GM19099 (cell line): ENCODE measurements around the gene ABCA4.

Source experiments
- POLR2A ChIP-seq: IDR thresholded peaks from 3 replicates; pipeline ENCODE4 v1.6.1; 2011; ENCODE audit warnings: low read depth; ENCODE audit not compliant: insufficient read length; ENCODE audit errors: extremely low read depth

The ABCA4 gene

DNA sequence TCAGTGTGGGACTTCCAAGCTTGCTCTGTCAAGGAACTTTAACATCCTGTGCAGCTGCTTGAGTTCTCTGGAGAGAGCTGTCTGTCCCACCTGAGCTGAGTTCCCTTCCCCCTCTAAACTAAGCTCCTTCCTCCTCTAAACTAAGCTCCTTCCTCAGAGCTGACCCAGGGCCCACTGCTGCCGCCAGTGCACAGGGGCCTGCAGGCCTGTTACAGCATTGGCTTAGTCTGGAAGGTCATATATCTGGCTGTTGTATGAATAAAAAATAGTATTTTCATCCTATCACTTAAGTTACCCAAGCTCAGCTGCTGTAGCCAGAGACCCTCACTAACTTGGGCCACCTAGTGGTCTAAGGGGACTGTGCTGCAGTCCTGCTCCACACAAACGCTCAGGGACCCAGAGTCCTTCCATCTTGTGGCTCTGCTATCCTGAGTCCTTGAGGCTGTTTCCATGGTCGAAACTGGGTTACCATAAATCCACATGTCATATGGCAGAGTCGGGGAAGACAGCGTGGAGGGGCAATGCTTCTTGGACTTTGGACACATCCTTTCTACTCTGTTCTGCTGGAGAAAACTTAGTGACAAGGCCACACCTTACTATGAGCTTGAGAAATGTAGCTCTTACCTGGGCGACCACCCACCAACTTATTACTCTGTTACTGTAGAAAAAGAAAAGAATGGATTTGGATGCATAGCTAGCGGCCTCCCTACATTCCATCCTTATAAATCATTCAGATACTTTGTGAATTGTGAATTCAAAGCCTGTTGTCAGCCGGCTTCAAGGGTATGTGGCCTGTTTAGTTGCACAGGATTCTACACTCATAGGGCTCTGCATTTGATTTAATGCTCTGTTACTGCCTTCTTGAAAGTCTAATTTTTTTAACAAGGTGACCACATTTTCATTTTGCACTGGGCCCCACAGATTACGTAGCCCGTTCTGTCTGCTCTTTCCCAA, 140.4 kb downstream of the ABCA4 start:
- no peak for TF ChIP-seq POLR2A

- no peak for TF ChIP-seq POLR2A
These were observed 141.1 kb downstream of the ABCA4 start for GRCh38 chr1:93979718-93980319.

- TF ChIP-seq POLR2A = no peak
These were observed 141.8 kb downstream of the ABCA4 start for GRCh38 chr1:93979040-93979717.

GRCh38 chr1:93977598-93977945, 143.4 kb downstream of the ABCA4 start:
- no peak for TF ChIP-seq POLR2A

DNA sequence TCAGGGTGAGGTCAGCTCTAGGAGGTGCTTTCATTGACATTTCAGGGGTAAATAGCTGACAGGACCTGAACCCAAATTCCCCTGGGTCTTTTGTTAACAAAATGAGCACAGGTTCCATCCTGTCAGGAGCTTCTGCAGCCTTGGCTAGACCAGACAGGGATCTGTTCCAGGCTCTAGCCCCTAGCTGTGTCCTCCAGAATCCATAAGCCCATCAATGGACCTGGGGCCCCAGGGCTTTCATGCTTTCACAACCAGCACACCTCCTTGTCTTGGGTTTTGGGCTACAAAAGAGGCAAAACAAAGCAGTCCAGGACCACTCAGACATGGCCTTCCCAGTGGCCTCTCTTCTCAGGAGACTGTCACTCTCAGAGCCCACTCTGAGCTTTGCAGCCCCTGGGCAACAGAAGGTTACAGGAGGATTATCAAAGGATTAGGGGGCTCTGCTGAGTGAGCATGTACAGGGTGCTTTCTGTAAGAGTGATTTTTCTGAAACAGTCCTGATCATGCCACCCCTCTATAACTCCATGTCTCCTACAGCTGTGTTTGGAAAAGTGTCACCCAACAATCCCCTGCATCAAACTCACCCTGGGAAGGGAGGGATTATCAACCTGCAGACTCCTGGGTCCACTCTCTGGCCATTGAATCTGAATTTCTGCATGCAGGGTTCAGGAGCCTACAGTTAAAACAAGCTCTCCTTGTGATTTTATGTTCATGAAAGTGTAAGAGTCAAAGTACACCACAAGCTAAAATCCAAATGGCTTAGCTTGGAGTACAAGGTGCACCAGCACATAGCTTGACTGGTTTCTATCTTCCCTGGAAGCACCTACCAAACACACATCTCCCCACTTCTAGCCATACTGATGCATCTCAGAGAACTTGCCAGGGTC, 144.0 kb downstream of the ABCA4 start:
- TF ChIP-seq POLR2A = no peak

GRCh38 chr1:93976291-93976690, 144.7 kb downstream of the ABCA4 start:
- no peak for TF ChIP-seq POLR2A

DNA sequence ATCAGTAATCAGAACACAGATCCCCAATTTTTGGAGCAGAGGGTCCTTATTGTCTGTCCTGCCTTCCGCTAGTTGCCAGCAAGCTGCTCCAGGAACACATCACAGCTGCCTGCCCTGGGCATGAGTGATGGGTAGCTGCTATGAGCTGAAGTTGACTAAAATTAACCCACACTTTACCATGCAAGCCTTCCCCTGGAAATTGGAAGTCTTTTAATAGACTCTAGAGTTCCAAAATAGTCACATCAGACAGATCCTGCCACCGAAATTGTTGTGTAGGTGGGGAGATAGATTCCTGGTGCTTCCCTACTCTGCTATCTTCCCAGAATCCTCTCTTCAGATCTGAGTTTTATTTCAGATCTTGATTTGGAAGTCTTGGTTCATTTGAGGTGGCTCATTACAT, 148.6 kb downstream of the ABCA4 start:
- TF ChIP-seq POLR2A = no peak

- TF ChIP-seq POLR2A = no peak
These were observed 151.1 kb downstream of the ABCA4 start for GRCh38 chr1:93969887-93970286.

GRCh38 chr1:93969371-93969770, 151.6 kb downstream of the ABCA4 start:
- TF ChIP-seq POLR2A = no peak

- no peak for TF ChIP-seq POLR2A
These were observed 153.6 kb downstream of the ABCA4 start for GRCh38 chr1:93967306-93967705.

DNA sequence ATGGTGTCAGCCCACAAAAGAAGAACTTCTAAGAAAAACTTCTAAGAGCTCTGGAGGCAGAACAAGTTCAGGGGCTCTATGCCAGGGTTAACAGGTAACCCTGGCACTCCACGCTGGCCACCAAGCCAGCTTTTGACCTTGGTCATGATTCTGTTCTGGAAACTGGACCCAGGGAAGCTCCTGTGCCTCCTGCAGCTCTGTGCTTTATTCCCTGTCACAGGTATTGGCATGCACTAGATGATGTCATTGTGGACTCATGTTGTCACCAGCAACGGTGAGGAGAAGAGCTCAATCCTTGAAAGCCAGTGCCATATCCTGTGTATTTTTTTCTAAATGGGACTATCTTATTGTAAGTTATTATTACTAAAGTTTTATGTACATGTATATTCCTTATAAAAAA, 155.1 kb downstream of the ABCA4 start:
- no peak for TF ChIP-seq POLR2A

DNA sequence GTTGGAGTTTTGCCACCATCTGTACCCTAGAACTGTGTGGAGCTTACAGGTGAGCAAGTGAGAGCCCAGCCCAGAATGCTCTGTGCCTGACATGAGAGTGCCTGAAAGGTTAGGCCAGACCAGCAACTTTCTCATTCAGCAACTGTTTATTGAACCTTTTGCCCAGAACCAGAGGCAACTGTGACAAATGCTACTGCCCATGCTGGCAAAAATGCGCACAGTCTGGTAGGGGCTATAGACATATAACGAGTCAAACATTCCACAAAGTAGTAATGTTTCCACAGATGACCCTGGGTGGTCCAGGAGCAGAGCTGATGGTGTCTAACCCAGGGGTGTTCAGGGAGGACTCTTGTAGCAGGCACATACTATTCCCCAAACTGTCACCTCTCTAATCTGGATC, 155.7 kb downstream of the ABCA4 start:
- no peak for TF ChIP-seq POLR2A

DNA sequence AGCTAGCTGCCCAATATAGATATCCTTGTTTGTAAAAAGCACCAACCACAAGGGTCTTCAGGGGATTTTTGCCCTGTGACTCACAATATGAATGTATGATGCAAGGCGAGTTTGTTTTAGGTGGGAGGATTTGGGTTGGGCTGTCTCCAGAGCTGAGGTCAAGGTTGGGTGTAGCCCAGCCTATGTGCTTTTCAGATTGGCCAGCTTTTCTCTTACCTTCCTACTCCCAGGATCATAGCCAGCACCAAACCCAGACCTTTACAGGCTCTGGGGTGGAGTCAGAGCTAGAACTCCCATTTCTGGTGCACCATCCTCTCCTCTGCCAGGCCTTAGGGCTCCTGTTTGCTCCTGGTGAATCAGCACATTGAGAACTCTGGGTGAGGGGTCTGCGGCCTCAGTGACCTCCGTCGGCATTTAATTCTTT, 156.2 kb downstream of the ABCA4 start:
- no peak for TF ChIP-seq POLR2A

- no peak for TF ChIP-seq POLR2A
These were observed 156.7 kb downstream of the ABCA4 start for GRCh38 chr1:93964096-93964776.

- no peak for TF ChIP-seq POLR2A
These were observed 157.4 kb downstream of the ABCA4 start for GRCh38 chr1:93963585-93963984.

DNA sequence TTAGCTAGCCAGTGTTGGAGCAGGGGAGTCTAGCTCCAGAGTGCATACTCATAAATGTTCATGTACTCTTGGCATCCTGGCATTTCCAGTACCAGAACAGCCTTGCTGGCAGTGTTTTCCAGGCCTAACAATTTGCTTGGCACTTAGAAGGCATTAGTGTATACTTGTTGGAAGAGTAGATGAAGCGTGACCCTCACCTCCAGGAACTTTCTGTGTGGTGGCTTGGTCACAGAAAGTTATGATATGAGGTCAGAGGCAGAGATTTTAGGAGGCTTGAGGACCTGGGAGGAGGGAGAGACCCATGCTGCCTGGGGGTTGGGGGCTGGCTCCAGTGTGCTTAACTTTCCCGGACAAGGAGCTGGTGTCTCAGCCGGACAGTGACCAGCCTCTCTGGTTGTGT, 159.0 kb downstream of the ABCA4 start:
- TF ChIP-seq POLR2A = no peak
